Kidney (tissue), 22 donors: ENCODE data around the gene JAK1. TPM values are rescaled to one million over a fixed set of nuclear protein-coding genes. Genes with fewer than 3 reads are reported as not detected.
A peak's percentile ranks its signal among the peaks of the same experiment; 100 is the strongest.

Experiments
- DNase-seq, 5 donors: peaks; one replicate each; pipeline ENCODE4 v3.0.0-alpha.2; 2013 to 2020
- FAIRE-seq: peaks from 2 replicates; lab custom pipeline; 2012; peaks lifted over from hg19 to GRCh38; lab: Jason Lieb, UNC
- H3K27ac ChIP-seq, 2 donors: one replicate each; pipeline ENCODE4 v1.7.0; 2013; ENCODE audit warnings: low read depth in 2 of 2, low read length in 2 of 2, inconsistent platforms in 1 of 2
- H3K27me3 ChIP-seq: one replicate; pipeline ENCODE4 v1.7.1; 2013; ENCODE audit warnings: low read length, inconsistent platforms; ENCODE audit not compliant: control insufficient read depth, insufficient read depth
- H3K36me3 ChIP-seq, 3 donors: one replicate each; pipeline versions ENCODE4 v1.7.0 to v1.7.1; 2013; ENCODE audit warnings: low read length in 3 of 3, control low read depth in 1 of 3, inconsistent platforms in 1 of 3; ENCODE audit not compliant: insufficient read depth in 3 of 3, control insufficient read depth in 2 of 3
- H3K4me1 ChIP-seq, 3 donors: one replicate each; pipeline versions ENCODE4 v1.7.0 to v1.7.1; 2013; ENCODE audit warnings: low read length in 3 of 3, inconsistent platforms in 1 of 3, low read depth in 1 of 3; ENCODE audit not compliant: control insufficient read depth in 2 of 3, insufficient read depth in 2 of 3
- H3K4me3 ChIP-seq, 3 donors: one replicate each; pipeline versions ENCODE4 v1.7.0 to v1.8.1; 2013; ENCODE audit warnings: low read length in 3 of 3, control low read depth in 1 of 3, inconsistent platforms in 1 of 3
- H3K9ac ChIP-seq, 3 donors: one replicate each; pipeline versions ENCODE4 v1.7.0 to v1.7.1; 2013; ENCODE audit warnings: low read length in 3 of 3, control low read depth in 1 of 3, inconsistent platforms in 1 of 3
- H3K9me3 ChIP-seq, 3 donors: one replicate each; pipeline versions ENCODE4 v1.7.0 to v1.7.1; 2013; ENCODE audit warnings: low read length in 3 of 3, control low read depth in 1 of 3, inconsistent platforms in 1 of 3; ENCODE audit not compliant: control insufficient read depth in 2 of 3, insufficient read depth in 1 of 3
- intact Hi-C: fragments of 100-400 bp; cut with DNase I; formaldehyde crosslinking; loops from one replicate; pipeline ENCODE4 v1.11.1; 2022
- long read RNA-seq, 10 donors: library from polyadenylated mRNA in 1 of 10; unstranded in 1 of 10; transcript quantifications; one replicate each; pipeline ENCODE4 v2.0.0 and lab custom pipeline, GENCODE V29; 2021 to 2026
- polyA plus RNA-seq: library from polyadenylated mRNA; stranded (reverse); fragments of 350-450 nt; fragmentation: Illumina TruSeq; extraction: RNeasy Lipid Tissue Mini Kit (QIAGEN cat#74804); gene quantifications from one replicate; pipeline ENCODE4 v1.2.3, GENCODE V29; 2014; ENCODE audit warnings: low read depth, low replicate concordance; ENCODE audit not compliant: insufficient read depth
- total RNA-seq: library from RNA; stranded (reverse); fragmentation: NEBNext Ultra II Directional; extraction: Animal tissue kit (Norgen Biotek cat#: 25700); gene quantifications from one replicate; pipeline ENCODE4 v1.2.1, GENCODE V29; 2021
- TF ChIP-seq, protein P1 (sequence below): IDR thresholded peaks from 3 replicates; pipeline ENCODE4 v1.5.1; 2012; ENCODE audit warnings: mild to moderate bottlenecking, moderate library complexity, borderline replicate concordance; ENCODE audit not compliant: insufficient read depth; ENCODE audit errors: extremely low read depth
- donor health status: control.
- donor health status: control.
- donor health status: control.
- donor health status: control.
- donor health status: control.
- donor health status: DM: yes; HTN: yes; CAD: no.
- donor health status: Normal renal cell carcinoma (clear cell type).

The JAK1 gene
- 173 TPM for total RNA-seq
- 33.6 TPM for polyA plus RNA-seq
- long read RNA-seq, donor 1, full-length matches to known transcripts = 4 of 4 reads
- long read RNA-seq, donor 1, partial matches to known transcripts = 0 of 4 reads
- long read RNA-seq, donor 1, other reads (novel, unspliced or antisense) = 0 of 4 reads
- long read RNA-seq, donor 2, full-length matches to known transcripts = 4 of 9 reads
- long read RNA-seq, donor 2, partial matches to known transcripts = 5 of 9 reads
- long read RNA-seq, donor 2, other reads (novel, unspliced or antisense) = 0 of 9 reads
- long read RNA-seq, donor 3, full-length matches to known transcripts = 5 of 10 reads
- long read RNA-seq, donor 3, partial matches to known transcripts = 5 of 10 reads
- long read RNA-seq, donor 3, other reads (novel, unspliced or antisense) = 0 of 10 reads
- long read RNA-seq, donor 4, full-length matches to known transcripts = 4 of 10 reads
- long read RNA-seq, donor 4, partial matches to known transcripts = 6 of 10 reads
- long read RNA-seq, donor 4, other reads (novel, unspliced or antisense) = 0 of 10 reads
- long read RNA-seq, donor 5 = 0 reads
- long read RNA-seq, donor 6 = 0 reads
- long read RNA-seq, donor 7, full-length matches to known transcripts = 53 of 125 reads
- long read RNA-seq, donor 7, partial matches to known transcripts = 62 of 125 reads
- long read RNA-seq, donor 7, other reads (novel, unspliced or antisense) = 10 of 125 reads
- long read RNA-seq, donor 8, full-length matches to known transcripts = 3 of 3 reads
- long read RNA-seq, donor 8, partial matches to known transcripts = 0 of 3 reads
- long read RNA-seq, donor 8, other reads (novel, unspliced or antisense) = 0 of 3 reads
- long read RNA-seq, donor 9 = 0 reads
- long read RNA-seq, donor 10, full-length matches to known transcripts = 1 of 1 reads
- long read RNA-seq, donor 10, partial matches to known transcripts = 0 of 1 reads
- long read RNA-seq, donor 10, other reads (novel, unspliced or antisense) = 0 of 1 reads

GRCh38 chr1:64966158-64966971 lies at the start of gene JAK1:
Gene JAK1, minus strand, starts transcription at chr1:64966549. Its CDS starts 80,285 bp downstream, at chr1:64886264.
- H3K4me3 ChIP-seq = peak within 1 kb of the TSS; percentile 85 to 94 (median 92)
- FAIRE-seq (no peak), DNase-seq (peak; percentile 91 to 97 (median 94))
- TF ChIP-seq, protein P1, sequence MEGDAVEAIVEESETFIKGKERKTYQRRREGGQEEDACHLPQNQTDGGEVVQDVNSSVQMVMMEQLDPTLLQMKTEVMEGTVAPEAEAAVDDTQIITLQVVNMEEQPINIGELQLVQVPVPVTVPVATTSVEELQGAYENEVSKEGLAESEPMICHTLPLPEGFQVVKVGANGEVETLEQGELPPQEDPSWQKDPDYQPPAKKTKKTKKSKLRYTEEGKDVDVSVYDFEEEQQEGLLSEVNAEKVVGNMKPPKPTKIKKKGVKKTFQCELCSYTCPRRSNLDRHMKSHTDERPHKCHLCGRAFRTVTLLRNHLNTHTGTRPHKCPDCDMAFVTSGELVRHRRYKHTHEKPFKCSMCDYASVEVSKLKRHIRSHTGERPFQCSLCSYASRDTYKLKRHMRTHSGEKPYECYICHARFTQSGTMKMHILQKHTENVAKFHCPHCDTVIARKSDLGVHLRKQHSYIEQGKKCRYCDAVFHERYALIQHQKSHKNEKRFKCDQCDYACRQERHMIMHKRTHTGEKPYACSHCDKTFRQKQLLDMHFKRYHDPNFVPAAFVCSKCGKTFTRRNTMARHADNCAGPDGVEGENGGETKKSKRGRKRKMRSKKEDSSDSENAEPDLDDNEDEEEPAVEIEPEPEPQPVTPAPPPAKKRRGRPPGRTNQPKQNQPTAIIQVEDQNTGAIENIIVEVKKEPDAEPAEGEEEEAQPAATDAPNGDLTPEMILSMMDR = no peak
- intact Hi-C loops = no loop called here
- H3K4me1 ChIP-seq = peaks cover 0 to 17% (median 13%) of the 10 kb centered on the region in 3 donors
- H3K9me3 ChIP-seq = no peaks in the 10 kb centered on the region
- H3K36me3 ChIP-seq = no peaks in the 10 kb centered on the region
- peak within 1 kb of the TSS; percentile 85 to 91 for H3K27ac ChIP-seq
- H3K9ac ChIP-seq = peak within 1 kb of the TSS; percentile 78 to 97 (median 96)
- no peaks in the 10 kb centered on the region for H3K27me3 ChIP-seq

DNA sequence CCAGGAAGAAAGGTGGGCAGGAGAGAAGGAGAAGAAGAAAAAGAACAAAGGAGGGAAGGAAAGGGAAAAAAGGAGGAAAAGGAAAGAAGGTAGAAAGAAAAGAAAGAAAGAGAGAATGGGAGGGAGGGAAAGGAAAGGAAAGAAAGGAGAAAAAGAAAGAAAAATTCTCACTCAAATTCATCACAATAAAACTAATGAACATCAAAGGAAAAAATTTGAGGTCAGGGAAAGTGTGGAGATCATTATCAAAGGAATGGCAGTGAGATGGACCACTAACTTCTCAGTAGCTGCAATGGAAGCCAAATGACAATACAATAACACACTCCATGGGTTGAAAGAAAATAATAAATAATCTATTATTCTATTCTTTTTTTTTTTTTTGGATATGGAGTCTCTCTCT lies 48.0 kb upstream of the JAK1 start:
- Histone ChIP-seq H3K36me3 (peaks cover 0 to 3% (median 0%) of the 10 kb centered on the region in 3 donors), H3K27me3 (no peaks in the 10 kb centered on the region), H3K4me3 (no peak overlapping the region), H3K9me3 (no peaks in the 10 kb centered on the region), H3K4me1 (no peaks in the 10 kb centered on the region), H3K27ac (no peak overlapping the region), H3K9ac (no peak overlapping the region)
- intact Hi-C loops = no loop called here
- FAIRE-seq = no peak
- TF ChIP-seq, protein P1 = no peak
- no peak for DNase-seq

- H3K27me3 ChIP-seq = no peaks in the 10 kb centered on the region
- FAIRE-seq = no peak
- no peaks in the 10 kb centered on the region for H3K9me3 ChIP-seq
- no peaks in the 10 kb centered on the region for H3K4me1 ChIP-seq
- H3K4me3 ChIP-seq = no peak overlapping the region
- DNase-seq = no peak
- H3K36me3 ChIP-seq = peaks cover 0 to 3% (median 0%) of the 10 kb centered on the region in 3 donors
- intact Hi-C loops = no loop called here
- TF ChIP-seq, protein P1 = no peak
- H3K27ac ChIP-seq = no peak overlapping the region
- H3K9ac ChIP-seq = no peak overlapping the region
Measured at GRCh38 chr1:65011983-65012382, 45.6 kb upstream of the JAK1 start.
